Muscle layer of duodenum (tissue), 2 donors: ENCODE measurements around the gene HNRNPH1.

ENCODE experiments used
- H3K27ac ChIP-seq: one replicate; pipeline ENCODE4 v1.7.0; 2013; ENCODE audit warnings: mild to moderate bottlenecking, low read length
- H3K27me3 ChIP-seq: one replicate; pipeline ENCODE4 v1.7.0; 2013; ENCODE audit warnings: low read depth, mild to moderate bottlenecking, control low read depth, low read length
- H3K36me3 ChIP-seq, 2 donors: one replicate each; pipeline ENCODE4 v1.7.0; 2013; ENCODE audit warnings: low read length in 2 of 2, control low read depth in 1 of 2, mild to moderate bottlenecking in 1 of 2; ENCODE audit not compliant: insufficient read depth in 2 of 2, control insufficient read depth in 1 of 2
- H3K4me1 ChIP-seq, 2 donors: one replicate each; pipeline ENCODE4 v1.7.0; 2013; ENCODE audit warnings: low read length in 2 of 2, mild to moderate bottlenecking in 2 of 2, control low read depth in 1 of 2, moderate library complexity in 1 of 2; ENCODE audit not compliant: insufficient read depth in 2 of 2, control insufficient read depth in 1 of 2
- H3K4me3 ChIP-seq, 2 donors: one replicate each; pipeline ENCODE4 v1.7.0; 2013; ENCODE audit warnings: low read length in 2 of 2, low read depth in 1 of 2, mild to moderate bottlenecking in 1 of 2
- H3K9me3 ChIP-seq, 2 donors: one replicate each; pipeline ENCODE4 v1.7.0; 2013; ENCODE audit warnings: low read length in 2 of 2, control low read depth in 1 of 2, mild to moderate bottlenecking in 1 of 2; ENCODE audit not compliant: control insufficient read depth in 1 of 2
- donor health status: healthy.

HNRNPH1 gene

DNA sequence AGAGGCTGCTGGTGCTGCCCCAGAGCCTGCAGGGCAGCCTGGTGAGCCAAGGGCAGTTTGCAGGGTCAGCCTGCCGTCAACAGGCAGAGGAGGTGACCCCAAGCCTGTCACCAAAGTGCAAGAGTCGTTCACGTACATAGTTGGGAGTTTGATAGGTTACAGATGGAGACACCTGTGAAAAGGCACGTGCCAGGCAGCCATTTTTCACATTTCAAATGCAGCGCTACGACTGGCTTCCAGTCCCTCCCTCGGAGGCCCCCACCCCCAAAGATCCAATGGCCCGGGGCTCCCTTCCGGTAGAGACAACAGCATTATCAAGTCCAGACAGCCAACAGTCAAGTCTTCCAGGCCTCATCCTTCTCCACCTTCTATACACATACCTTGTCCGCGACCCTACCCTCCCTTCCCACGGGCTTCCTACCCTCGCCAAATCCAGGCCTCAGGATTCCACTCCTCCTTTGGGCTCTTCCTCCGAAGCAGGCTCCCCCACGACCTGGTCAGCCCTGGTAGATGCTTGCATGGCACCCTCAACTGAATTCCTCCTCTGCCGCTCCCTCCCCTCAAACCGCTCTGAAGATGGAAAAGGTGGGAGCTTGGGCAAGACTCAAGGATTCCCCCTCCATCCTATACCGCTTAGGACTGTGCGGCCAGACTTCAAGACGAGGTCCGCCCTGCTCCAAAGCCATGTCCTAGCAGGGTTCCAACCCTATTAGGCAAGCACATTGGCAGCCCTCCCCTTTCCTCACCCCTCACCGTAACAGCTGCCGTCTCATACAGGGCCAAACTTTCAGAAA lies 13.2 kb downstream of the HNRNPH1 start:
- Histone ChIP-seq H3K27ac (no peak overlapping the region), H3K4me3 (no peak overlapping the region), H3K36me3 (peaks cover 60 to 82% of the 10 kb centered on the region in 2 donors), H3K27me3 (no peaks in the 10 kb centered on the region), H3K4me1 (peaks cover 0 to 52% of the 10 kb centered on the region in 2 donors), H3K9me3 (no peaks in the 10 kb centered on the region)

DNA sequence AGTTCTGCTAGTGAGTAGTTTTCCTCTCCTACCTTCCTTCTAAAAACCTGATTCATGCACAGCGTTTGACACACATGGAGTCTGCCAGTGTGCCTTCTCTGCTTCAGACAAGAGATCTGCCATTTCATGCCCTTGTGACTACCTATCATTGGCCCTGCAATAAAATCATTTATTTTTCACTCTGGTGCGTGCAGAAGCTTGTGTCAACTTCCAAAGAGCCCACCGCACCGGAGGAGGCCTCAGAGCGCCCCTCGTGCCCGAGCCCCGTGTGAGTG lies 13.7 kb downstream of the HNRNPH1 start:
- Histone ChIP-seq H3K4me1 (peaks cover 0 to 53% of the 10 kb centered on the region in 2 donors), H3K9me3 (no peaks in the 10 kb centered on the region), H3K4me3 (no peak overlapping the region), H3K36me3 (peaks cover 55 to 76% of the 10 kb centered on the region in 2 donors), H3K27me3 (no peaks in the 10 kb centered on the region), H3K27ac (no peak overlapping the region)

DNA sequence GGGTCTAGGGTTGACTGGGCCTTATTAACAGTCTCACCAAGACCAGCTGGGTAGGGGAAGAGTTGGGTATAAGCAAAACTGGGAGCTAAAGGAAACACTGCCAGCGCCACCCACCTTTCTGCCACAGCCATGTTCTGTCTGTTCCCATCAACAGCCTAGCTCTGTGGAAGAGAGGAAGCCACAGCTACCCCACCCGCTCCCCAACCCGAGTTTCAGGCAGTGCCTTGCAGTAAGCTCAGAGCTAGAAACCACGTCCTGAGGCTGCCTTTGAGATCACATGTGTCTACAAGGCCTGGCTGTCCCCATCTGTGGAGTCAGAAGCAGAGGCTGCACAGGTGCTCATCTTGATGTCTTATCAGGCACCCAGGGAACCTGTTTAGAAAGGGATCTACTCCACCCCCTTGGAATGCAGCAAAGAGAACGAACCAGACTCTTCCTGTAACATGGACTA lies 15.3 kb downstream of the HNRNPH1 start:
- peaks cover 0 to 55% of the 10 kb centered on the region in 2 donors for H3K4me1 ChIP-seq

DNA sequence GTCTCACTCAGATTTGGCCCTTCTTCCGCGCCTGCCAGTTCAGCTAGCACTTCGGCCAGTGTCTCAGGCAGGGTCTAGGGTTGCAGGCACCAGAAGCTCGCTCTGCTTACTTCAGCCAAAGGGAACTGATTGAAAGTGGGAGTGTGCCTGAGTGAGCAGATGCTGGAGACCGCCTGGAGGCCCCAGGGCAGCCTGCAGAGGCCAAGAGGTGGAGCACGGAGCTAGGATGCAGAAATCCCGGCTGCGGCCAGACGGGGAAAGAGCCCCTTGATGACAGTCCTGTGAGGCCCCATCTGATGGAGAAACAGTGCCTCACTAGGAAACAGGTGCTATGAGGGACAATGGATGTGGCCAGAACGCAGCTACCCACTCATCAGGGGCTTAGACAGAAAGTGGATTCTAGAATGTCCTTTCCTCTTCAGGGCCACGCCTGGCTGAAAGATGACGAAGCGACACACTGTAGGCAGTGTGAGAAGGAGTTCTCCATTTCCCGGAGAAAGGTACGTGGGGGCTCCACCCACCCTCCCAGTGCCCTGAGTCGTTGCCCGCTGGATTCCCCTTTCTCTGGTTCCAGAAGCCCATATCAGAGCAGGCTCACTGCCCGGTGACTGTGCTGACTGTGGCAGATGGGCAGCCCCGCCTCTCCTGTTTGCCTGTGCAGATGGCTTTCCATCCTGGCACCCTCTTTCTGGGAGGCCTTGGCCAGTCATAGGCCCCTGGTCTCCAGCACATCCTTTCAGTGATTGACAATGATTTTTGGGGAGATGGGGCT lies 16.1 kb downstream of the HNRNPH1 start:
- Histone ChIP-seq H3K4me1 (peaks cover 0 to 48% of the 10 kb centered on the region in 2 donors), H3K9me3 (no peaks in the 10 kb centered on the region), H3K4me3 (no peak overlapping the region), H3K36me3 (peaks cover 38 to 62% of the 10 kb centered on the region in 2 donors), H3K27ac (no peak overlapping the region), H3K27me3 (no peaks in the 10 kb centered on the region)

More for the DNA sequence above, 15.3 kb downstream of the HNRNPH1 start:
- Histone ChIP-seq H3K4me3 (no peak overlapping the region), H3K36me3 (peaks cover 41 to 66% of the 10 kb centered on the region in 2 donors), H3K27me3 (no peaks in the 10 kb centered on the region), H3K27ac (no peak overlapping the region), H3K9me3 (no peaks in the 10 kb centered on the region)

DNA sequence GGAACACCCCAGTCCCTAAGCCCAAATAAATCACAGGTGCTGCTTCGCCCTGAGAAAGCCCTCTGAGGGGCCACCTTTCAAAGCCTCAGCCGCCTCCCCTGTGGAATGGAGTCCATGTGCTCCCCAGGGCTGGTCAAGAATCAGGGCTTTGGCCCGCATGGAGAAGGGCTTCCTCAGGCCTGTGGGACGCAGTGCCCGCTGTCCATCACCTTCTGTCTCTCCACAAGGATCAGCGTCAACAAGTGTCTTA lies 16.6 kb downstream of the HNRNPH1 start:
- H3K36me3 ChIP-seq: peaks cover 41 to 62% of the 10 kb centered on the region in 2 donors
- H3K27ac ChIP-seq: no peak overlapping the region
- no peaks in the 10 kb centered on the region for H3K27me3 ChIP-seq
- H3K4me1 ChIP-seq: peaks cover 0 to 45% of the 10 kb centered on the region in 2 donors
- no peak overlapping the region for H3K4me3 ChIP-seq
- no peaks in the 10 kb centered on the region for H3K9me3 ChIP-seq

DNA sequence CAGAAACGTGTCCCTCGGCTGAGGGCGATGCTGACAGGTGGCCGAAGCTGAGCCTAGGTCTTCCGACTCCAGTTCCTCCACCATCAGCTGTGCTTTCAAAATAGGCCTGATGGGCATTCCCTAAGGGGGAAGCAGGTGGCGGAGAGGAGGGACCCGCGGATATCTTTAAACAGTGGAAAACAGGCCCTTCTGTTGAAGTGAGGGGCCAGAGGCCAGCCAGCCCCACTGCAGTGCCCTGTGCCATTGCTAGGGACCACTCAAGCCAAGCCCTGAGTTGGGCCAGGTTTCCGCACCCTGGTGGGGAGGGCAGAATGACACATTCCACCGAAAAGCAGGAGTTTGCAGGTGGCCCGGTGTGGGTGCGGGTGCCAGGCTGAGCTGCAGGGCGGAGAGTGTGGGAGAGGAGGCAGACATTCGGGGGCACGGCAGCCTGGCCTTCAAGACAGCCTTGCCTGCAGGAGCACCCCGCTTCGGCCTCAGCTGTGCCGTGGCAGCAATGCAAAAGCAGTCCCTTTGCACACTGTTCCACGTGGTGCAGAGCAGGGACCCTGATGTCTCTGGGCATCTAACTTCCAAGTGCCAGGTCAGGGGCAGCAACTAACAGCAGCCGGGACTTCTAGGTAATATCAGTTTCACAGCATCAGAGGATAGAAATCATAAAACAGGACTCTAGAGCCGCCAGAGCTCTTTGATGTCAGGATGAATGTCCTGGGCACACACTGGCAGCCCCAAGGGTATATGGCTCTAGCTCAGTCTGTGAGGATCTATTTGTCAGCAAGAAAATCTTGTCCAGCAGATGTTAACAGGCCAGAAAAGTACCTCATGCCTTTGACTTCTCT lies 17.2 kb downstream of the HNRNPH1 start:
- Histone ChIP-seq H3K4me1 (peaks cover 0 to 39% of the 10 kb centered on the region in 2 donors), H3K36me3 (peaks cover 39 to 58% of the 10 kb centered on the region in 2 donors), H3K27ac (peak overlapping the region; percentile 49)

DNA sequence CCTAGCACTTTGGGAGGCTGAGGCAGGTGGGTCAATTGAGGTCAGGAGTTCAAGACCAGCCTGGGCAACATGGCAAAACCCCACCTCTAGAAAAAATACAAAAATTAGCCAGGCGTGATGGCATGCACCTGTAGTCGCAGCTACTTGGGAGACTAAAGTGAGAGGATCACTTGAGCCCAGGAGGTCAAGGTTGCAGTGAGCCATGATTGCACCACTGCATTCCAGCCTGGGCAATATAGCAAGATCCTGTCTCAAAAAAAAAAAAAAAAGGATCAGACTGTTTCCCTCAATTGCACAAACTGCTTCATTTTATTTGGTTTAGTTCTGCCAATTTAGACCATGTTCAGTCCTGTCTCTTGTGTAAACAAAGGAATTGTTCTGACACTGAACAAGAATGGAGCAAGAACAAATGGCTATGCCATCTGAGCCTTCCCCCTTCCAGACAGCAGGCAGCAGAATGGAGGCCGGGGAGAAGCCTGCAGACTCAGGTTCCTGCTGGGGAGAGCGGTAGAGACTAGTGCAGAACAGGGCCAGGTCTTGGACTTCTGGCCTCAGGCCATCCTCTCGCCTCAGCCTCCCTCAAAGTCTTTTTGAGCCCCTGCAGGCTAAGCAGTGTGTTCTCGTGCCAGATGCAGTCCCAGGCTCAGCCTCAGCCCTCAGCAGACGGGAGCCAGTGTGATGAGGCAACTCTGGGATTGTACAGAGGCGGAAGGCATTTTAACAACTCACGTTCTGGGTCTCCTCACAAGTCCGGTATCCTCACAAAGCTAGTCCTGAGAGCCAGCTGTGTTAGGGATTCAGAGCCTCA lies 18.2 kb downstream of the HNRNPH1 start:
- Histone ChIP-seq H3K27ac (peak overlapping the region; percentile 49), H3K9me3 (no peaks in the 10 kb centered on the region), H3K27me3 (no peaks in the 10 kb centered on the region), H3K36me3 (peaks cover 32 to 49% of the 10 kb centered on the region in 2 donors), H3K4me3 (no peak overlapping the region), H3K4me1 (peaks cover 0 to 29% of the 10 kb centered on the region in 2 donors)

More for the DNA sequence above, 17.2 kb downstream of the HNRNPH1 start:
- Histone ChIP-seq H3K27me3 (no peaks in the 10 kb centered on the region), H3K9me3 (no peaks in the 10 kb centered on the region), H3K4me3 (no peak overlapping the region)

DNA sequence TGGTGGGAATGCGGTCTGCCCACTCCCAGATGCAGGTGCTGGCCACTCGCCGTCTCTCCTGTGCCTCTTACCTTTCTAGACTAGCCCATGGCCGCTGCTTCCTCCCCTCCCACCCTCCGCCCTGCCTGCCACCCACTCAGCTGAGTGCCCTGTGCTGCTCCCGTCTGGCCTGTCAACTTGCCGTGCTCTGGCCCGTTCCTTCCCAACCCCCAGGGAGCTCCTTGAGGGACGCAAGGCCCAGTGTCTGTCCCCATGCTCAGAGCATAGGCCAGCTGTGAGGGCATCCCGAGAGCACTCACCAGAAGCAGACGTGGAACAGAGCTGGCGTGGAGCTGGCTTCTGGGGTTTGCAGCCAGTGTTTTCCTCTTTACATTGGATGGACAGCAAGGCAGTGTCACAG lies 20.2 kb downstream of the HNRNPH1 start:
- Histone ChIP-seq H3K4me1 (peaks cover 0 to 28% of the 10 kb centered on the region in 2 donors), H3K9me3 (no peaks in the 10 kb centered on the region), H3K27ac (no peak overlapping the region), H3K4me3 (no peak overlapping the region), H3K36me3 (peaks cover 36 to 55% of the 10 kb centered on the region in 2 donors), H3K27me3 (no peaks in the 10 kb centered on the region)

DNA sequence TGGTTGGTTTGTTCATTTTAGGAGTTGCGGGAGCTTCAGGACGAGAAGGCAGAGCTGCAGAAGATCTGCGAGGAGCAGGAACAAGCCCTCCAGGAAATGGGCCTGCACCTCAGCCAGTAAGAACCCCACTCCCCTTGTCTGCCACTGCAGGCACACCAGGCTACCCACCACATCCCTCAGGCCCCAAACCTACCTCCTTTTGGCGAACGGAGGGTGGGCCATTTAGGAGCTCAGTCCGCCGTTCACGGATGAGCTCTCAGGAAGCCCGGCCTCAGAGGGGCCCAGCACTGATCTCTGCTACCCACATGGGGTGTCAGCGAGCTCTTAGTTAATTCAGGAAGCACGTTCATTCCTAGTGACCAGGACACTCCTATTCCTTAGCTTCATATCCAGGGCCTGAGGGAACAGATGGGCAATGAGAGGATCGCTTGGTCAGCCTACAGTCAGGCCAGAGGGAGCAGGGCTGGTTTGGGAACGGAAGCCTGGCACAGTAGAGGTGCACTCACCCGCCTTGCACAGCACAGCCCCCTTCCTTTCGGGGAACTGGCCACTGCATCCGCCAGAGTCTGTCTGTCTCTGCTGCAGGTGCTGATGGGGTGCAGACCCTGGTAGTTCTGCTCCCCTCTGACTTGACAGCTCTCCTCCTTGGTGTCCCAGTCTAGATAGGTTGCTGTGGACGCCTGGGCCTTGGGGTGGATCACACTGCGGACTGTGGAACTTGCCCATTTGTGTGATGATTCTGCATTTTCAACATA lies 21.4 kb downstream of the HNRNPH1 start:
- H3K4me1 ChIP-seq: peaks cover 0 to 26% of the 10 kb centered on the region in 2 donors
- peaks cover 39 to 64% of the 10 kb centered on the region in 2 donors for H3K36me3 ChIP-seq
- H3K9me3 ChIP-seq: no peaks in the 10 kb centered on the region
- H3K27ac ChIP-seq: no peak overlapping the region
- no peak overlapping the region for H3K4me3 ChIP-seq
- H3K27me3 ChIP-seq: no peaks in the 10 kb centered on the region

DNA sequence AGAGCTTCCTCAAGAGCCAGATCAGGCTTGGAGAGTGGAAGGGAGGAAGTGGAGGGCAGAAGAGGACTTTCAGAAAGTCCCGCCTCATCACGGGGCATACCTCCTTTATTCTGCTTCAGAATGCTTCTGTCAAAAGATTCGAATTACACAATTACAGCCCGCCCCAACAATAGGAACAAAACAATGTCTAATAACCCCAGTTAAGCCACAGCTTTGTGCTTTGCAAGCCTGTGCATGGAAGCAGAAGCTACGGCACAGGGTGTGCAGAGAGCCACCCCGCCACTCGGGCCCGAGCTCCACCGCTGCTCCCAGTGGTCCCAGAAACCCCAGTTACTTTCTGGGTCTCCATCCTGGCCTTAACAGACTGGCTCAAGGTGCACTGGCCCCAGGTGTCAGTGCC lies 23.5 kb downstream of the HNRNPH1 start:
- no peaks in the 10 kb centered on the region for H3K27me3 ChIP-seq
- peaks cover 47 to 68% of the 10 kb centered on the region in 2 donors for H3K36me3 ChIP-seq
- no peaks in the 10 kb centered on the region for H3K9me3 ChIP-seq
- H3K4me3 ChIP-seq: no peak overlapping the region
- no peak overlapping the region for H3K27ac ChIP-seq
- peaks cover 0 to 6% of the 10 kb centered on the region in 2 donors for H3K4me1 ChIP-seq
